ENCODE data around the gene PTCD1. TPM values are rescaled to one million over a fixed set of nuclear protein-coding genes. Genes with fewer than 3 reads are reported as not detected.

PTCD1 gene
- total RNA-seq, 3 donors from 2014 or later, result 11.9 to 15.1 (median 13.9) TPM

- peaks cover 44% of the 10 kb centered on the region for H3K4me1 Mint-ChIP-seq (ENCODE audit: low read depth)
- ATAC-seq, result peak; percentile 82 to 84
- no peaks in the 10 kb centered on the region for H3K9me3 Mint-ChIP-seq
- DNase-seq, result peak; percentile 94
- peak within 1 kb of the TSS; percentile 100 for H3K4me3 Mint-ChIP-seq
- H3K27me3 Mint-ChIP-seq (ENCODE audit: low read depth), result no peaks in the 10 kb centered on the region
- H3K36me3 Mint-ChIP-seq (ENCODE audit: insufficient read depth), result peaks cover 32% of the 10 kb centered on the region
These were observed 30.0 kb downstream of the PTCD1 start, which contains the start of the genes BUD31 and PDAP1 for GRCh38 chr7:99408379-99409191. BUD31 (plus strand) TSS chr7:99408969; CDS start chr7:99411093, 2,124 bp downstream. PDAP1 (minus strand) TSS chr7:99408597; CDS start chr7:99408548, 49 bp downstream.

DNA sequence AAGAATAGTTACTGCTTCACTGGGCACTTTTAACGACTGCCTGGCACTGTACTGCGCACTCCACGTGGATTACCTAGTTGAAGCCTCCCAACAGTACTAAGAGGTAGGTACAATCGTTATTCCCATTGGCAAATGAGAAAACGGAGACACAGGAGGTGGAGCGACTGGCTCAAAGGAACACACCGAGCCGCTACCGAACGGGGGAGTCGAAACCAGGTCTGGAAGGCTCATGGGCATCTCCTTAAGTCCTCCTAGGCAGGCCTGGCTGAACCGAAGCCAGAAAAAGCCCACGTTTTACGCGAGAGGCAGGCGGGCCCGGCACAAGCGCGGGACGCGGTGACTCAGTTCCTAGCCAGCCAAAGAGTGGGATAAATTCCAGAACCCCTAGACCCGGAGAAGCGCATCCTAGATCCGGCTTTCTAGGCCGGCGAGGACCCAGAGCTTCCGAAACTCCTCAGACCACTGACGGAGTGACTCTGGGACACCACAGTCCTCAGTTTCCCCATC is 30.7 kb downstream of the PTCD1 start:
- H3K36me3 Mint-ChIP-seq (ENCODE audit: insufficient read depth), result peaks cover 34% of the 10 kb centered on the region
- ATAC-seq (peak; percentile 33 to 41), DNase-seq (peak; percentile 39)
- peak overlapping the region; percentile 100 for H3K4me3 Mint-ChIP-seq
- H3K4me1 Mint-ChIP-seq (ENCODE audit: low read depth), result peaks cover 41% of the 10 kb centered on the region
- H3K27me3 Mint-ChIP-seq (ENCODE audit: low read depth), result no peaks in the 10 kb centered on the region
- H3K9me3 Mint-ChIP-seq, result no peaks in the 10 kb centered on the region

GRCh38 chr7:99406557-99406956 is 32.0 kb downstream of the PTCD1 start:
- peaks cover 28% of the 10 kb centered on the region for H3K36me3 Mint-ChIP-seq (ENCODE audit: insufficient read depth)
- DNase-seq (no peak), ATAC-seq (no peak)
- H3K4me1 Mint-ChIP-seq (ENCODE audit: low read depth), result peaks cover 38% of the 10 kb centered on the region
- no peaks in the 10 kb centered on the region for H3K27me3 Mint-ChIP-seq (ENCODE audit: low read depth)
- no peaks in the 10 kb centered on the region for H3K9me3 Mint-ChIP-seq
- H3K4me3 Mint-ChIP-seq, result peak overlapping the region; percentile 100

DNA sequence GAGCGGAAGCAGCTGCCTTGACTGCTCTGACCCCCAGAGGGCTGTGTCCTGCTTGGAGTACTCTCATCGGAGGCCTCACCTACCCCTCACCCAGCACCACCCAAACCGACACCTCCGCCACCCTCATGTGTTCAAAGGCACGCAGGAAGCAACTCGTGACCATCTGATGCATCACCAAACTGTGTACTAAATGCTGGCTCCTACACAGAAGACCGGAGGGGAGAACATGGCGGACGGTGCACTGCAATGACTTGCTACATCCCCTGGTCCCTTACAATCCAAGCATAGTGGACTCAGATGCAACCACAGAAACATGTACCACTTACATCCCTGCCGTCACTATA is 33.6 kb downstream of the PTCD1 start:
- Mint-ChIP-seq H3K9me3 (no peaks in the 10 kb centered on the region), H3K4me3 (no peak overlapping the region), H3K36me3 (ENCODE audit: insufficient read depth) (peaks cover 30% of the 10 kb centered on the region), H3K4me1 (ENCODE audit: low read depth) (peaks cover 31% of the 10 kb centered on the region), H3K27me3 (ENCODE audit: low read depth) (no peaks in the 10 kb centered on the region)
- DNase-seq (no peak), ATAC-seq (no peak)

DNA sequence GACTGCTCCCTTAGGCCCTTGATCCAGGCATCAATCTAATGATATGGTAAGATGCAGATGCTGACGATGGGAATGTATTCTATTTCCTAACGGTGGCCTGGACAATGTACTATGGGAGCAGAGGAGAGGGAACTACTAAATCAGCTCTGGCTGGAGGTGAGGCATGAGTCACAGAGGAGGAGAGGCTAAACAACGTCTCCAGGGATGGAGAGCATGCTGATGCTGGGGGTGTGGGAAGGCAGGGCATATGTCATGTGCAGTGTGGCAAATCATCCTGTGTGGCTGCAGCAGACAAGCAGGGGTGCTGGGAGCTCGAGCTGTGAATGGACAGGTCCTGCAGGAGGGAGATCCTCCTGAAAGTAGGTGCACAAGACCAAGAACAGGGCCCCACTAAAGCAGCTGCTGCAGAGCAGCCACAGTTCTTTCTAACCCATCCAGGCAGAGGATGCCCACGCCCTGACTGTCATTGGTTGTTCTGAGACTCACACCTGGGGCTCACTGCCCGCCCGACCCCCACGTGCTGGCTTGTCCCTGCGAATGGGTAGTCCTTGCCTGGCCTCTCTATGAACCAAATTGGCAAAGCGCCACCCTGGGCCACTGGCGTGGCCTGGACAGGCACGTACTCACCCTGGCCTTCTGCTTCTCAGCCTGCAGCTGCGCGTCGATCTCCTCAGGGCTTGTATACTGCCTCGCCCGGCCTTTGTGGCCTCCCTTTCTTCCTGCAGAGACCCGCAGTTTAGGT is 34.2 kb downstream of the PTCD1 start:
- no peak for ATAC-seq
- H3K36me3 Mint-ChIP-seq (ENCODE audit: insufficient read depth), result peaks cover 27% of the 10 kb centered on the region
- DNase-seq, result no peak
- H3K27me3 Mint-ChIP-seq (ENCODE audit: low read depth), result no peaks in the 10 kb centered on the region
- no peaks in the 10 kb centered on the region for H3K9me3 Mint-ChIP-seq
- H3K4me1 Mint-ChIP-seq (ENCODE audit: low read depth), result peaks cover 28% of the 10 kb centered on the region
- H3K4me3 Mint-ChIP-seq, result no peak overlapping the region

DNA sequence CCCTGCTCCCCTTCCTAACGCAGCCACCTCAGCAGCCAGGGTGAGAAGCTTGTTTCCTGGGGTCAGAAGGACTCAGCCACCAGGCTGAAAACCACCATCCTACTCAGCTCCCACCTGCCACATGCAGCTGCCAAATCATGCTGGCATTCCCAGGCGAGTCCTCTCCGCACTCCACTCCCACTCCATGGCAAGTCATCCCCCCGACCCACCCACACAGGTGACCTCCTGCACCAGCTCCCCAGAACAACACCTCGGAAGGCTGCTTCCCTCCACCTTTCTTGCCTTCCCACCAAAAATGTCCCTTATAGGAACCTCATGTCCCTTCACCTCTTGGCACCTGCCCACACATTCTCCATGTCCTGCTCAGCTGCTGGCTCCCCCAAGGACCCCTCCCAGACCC is 34.8 kb downstream of the PTCD1 start:
- peaks cover 27% of the 10 kb centered on the region for H3K36me3 Mint-ChIP-seq (ENCODE audit: insufficient read depth)
- peaks cover 29% of the 10 kb centered on the region for H3K4me1 Mint-ChIP-seq (ENCODE audit: low read depth)

GRCh38 chr7:99402854-99403253 is 35.7 kb downstream of the PTCD1 start:
- DNase-seq (no peak), ATAC-seq (no peak)
- H3K4me3 Mint-ChIP-seq, result no peak overlapping the region
- peaks cover 31% of the 10 kb centered on the region for H3K4me1 Mint-ChIP-seq (ENCODE audit: low read depth)
- no peaks in the 10 kb centered on the region for H3K27me3 Mint-ChIP-seq (ENCODE audit: low read depth)
- no peaks in the 10 kb centered on the region for H3K9me3 Mint-ChIP-seq
- H3K36me3 Mint-ChIP-seq (ENCODE audit: insufficient read depth), result peaks cover 30% of the 10 kb centered on the region

More for the DNA sequence above, 34.8 kb downstream of the PTCD1 start:
- no peak for DNase-seq
- Mint-ChIP-seq H3K9me3 (no peaks in the 10 kb centered on the region), H3K4me3 (no peak overlapping the region), H3K27me3 (ENCODE audit: low read depth) (no peaks in the 10 kb centered on the region)
- ATAC-seq, result no peak

DNA sequence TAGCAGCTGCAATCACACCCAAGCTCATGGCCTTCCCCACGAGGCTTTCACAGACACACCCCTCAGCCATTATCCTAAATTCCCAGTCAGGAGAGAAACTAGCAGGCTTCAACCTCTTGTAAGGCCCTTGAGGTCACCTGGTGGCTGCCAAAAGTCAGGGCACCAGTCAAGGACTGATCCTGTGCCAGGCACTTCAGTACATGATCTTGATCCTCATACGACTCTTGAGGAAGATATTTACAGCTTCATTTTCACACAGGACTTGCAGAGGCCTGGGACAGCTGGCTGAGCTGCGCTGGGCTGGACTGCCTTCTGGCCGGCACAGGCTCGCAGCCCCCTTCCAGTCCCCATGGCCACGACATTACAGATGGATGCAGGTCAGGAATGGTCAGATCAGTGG is 39.0 kb downstream of the PTCD1 start:
- Mint-ChIP-seq H3K4me3 (no peak overlapping the region), H3K36me3 (ENCODE audit: insufficient read depth) (peaks cover 35% of the 10 kb centered on the region), H3K27me3 (ENCODE audit: low read depth) (no peaks in the 10 kb centered on the region), H3K4me1 (ENCODE audit: low read depth) (peaks cover 16% of the 10 kb centered on the region), H3K9me3 (no peaks in the 10 kb centered on the region)
- DNase-seq (no peak), ATAC-seq (no peak)

- no peak for DNase-seq
- Mint-ChIP-seq H3K4me3 (no peak overlapping the region), H3K4me1 (ENCODE audit: low read depth) (peaks cover 12% of the 10 kb centered on the region), H3K27me3 (ENCODE audit: low read depth) (no peaks in the 10 kb centered on the region), H3K9me3 (no peaks in the 10 kb centered on the region), H3K36me3 (ENCODE audit: insufficient read depth) (peaks cover 35% of the 10 kb centered on the region)
- peak in 1 of 2 donors; percentile 12 for ATAC-seq
These were observed 39.6 kb downstream of the PTCD1 start for GRCh38 chr7:99398891-99399445.

GRCh38 chr7:99397297-99397983 is 41.2 kb downstream of the PTCD1 start:
- H3K36me3 Mint-ChIP-seq (ENCODE audit: insufficient read depth), result peaks cover 28% of the 10 kb centered on the region
- peaks cover 19% of the 10 kb centered on the region for H3K4me1 Mint-ChIP-seq (ENCODE audit: low read depth)
- no peaks in the 10 kb centered on the region for H3K9me3 Mint-ChIP-seq
- DNase-seq (no peak), ATAC-seq (no peak)
- no peaks in the 10 kb centered on the region for H3K27me3 Mint-ChIP-seq (ENCODE audit: low read depth)
- no peak overlapping the region for H3K4me3 Mint-ChIP-seq

- Mint-ChIP-seq H3K4me3 (no peak overlapping the region), H3K4me1 (ENCODE audit: low read depth) (peaks cover 21% of the 10 kb centered on the region), H3K27me3 (ENCODE audit: low read depth) (no peaks in the 10 kb centered on the region), H3K9me3 (no peaks in the 10 kb centered on the region), H3K36me3 (ENCODE audit: insufficient read depth) (peaks cover 30% of the 10 kb centered on the region)
- ATAC-seq, result no peak
- DNase-seq, result no peak
These were observed 41.9 kb downstream of the PTCD1 start for GRCh38 chr7:99396418-99397296.

GRCh38 chr7:99395616-99396327 is 42.8 kb downstream of the PTCD1 start:
- Mint-ChIP-seq H3K36me3 (ENCODE audit: insufficient read depth) (peaks cover 24% of the 10 kb centered on the region), H3K4me1 (ENCODE audit: low read depth) (peaks cover 18% of the 10 kb centered on the region), H3K27me3 (ENCODE audit: low read depth) (no peaks in the 10 kb centered on the region), H3K9me3 (no peaks in the 10 kb centered on the region), H3K4me3 (no peak overlapping the region)
- ATAC-seq (no peak), DNase-seq (no peak)

DNA sequence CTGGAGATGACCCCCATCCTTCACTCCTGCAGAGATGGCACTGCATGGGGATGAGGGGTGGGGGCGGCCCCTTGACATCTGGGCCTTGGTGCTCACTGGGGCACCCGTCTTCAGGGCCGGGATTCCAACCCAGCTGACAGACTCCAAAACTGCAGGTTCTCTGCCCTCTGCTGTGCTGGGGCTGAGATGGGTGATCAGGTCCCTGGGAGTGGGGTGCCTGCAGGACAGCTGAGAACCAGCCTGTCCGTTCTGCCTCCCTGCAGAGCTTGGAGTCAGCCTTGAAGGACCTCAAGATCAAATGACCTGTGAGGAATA is 44.5 kb downstream of the PTCD1 start:
- Mint-ChIP-seq H3K9me3 (no peaks in the 10 kb centered on the region), H3K4me3 (no peak overlapping the region)

More for the DNA sequence above, 44.5 kb downstream of the PTCD1 start:
- ATAC-seq (no peak), DNase-seq (no peak)
- peaks cover 18% of the 10 kb centered on the region for H3K4me1 Mint-ChIP-seq (ENCODE audit: low read depth)
- peaks cover 20% of the 10 kb centered on the region for H3K36me3 Mint-ChIP-seq (ENCODE audit: insufficient read depth)
- no peaks in the 10 kb centered on the region for H3K27me3 Mint-ChIP-seq (ENCODE audit: low read depth)
